Embryonic facial prominence (tissue), 1 donor: Measurements from ENCODE around the gene FGF14.
"Not testable (repeated sequence)": the region's sequence is repeated elsewhere in the genome, so short reads cannot be mapped to it uniquely, and the experiment has no call there.

Experiments
- DNase-seq: peaks from one replicate; pipeline ENCODE4 v3.0.0-alpha.2; 2016; ENCODE audit errors: extremely low spot score

FGF14 gene

DNA sequence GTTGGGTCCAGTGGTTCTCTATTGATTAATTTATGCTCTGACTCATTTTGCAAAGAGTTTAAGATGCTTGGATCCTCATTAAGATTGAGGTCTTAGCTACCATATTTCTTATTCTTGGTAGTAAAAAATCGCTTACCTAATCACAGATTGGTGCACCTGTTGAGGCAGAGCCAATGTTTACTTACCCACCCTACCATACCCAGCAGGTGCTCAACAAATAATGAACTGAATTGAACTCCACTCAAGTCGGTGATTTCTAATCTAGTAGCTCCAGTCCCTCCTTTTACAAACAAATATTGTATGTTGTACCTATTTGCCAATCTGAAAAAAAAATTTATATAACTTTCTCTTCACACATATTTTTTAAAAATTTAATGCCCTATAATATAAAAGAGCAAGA is 361.0 kb downstream of the FGF14 start:
- DNase-seq, result no peak

- DNase-seq, result no peak
These were observed 362.6 kb downstream of the FGF14 start for GRCh38 chr13:102039264-102039663.

DNA sequence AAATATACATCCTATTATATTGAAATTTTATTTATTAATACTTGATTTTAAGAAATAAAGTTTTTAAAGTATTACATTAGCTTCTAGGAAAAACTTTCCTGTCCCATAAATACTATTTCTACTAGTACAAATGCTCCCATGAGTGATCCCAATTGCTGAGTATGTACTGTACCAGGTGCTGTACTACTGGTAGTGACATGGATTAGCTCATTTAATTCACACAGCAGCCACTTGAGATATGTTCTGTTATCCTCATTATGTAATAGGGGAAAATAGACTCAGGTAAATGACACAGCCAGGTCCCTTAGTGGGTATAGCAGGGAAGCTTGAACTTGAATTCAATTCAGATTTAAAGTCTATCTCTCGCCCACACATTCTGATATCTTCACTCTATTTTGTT is 363.1 kb downstream of the FGF14 start:
- DNase-seq, result no peak

DNA sequence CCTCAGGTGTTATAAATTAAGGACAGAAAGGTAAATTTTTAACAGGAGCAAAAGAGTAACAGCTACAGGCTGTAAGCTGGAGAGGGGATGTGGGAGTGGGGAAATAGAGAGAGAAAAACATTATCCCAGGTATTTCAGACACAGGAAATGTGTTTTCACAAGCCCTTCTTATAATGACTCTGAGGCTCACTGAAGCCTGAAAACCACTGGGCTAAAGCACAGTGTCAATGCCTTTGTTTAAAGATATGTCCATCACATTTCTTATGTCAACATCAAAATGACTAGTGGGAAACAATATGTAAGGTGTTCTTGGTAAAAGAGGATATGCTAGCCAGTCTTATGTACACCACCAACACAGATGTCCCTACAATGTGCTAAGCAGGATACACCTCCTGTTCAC is 365.9 kb downstream of the FGF14 start:
- no peak for DNase-seq

DNA sequence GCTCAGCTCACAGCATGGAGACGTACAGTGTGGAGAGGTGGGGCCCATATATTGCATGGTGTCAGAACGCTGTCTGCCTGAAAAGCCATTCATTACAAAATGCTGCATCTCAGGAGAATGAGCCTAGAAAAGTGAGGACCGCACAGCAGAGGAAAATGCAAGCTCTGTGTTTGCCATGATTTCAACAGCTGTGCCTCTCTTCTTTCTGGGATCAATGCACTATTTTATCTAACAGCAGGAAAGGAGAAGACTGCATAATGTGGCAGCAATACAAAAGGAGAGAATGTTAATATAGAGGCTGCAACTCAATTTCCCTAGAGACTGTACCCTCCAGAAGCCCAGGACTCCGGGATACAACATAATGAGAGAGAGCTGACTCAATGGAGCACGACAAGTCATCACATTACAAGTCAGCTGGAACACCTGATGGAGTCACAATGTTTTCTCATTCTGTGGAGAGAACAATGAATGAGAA is 368.0 kb downstream of the FGF14 start:
- DNase-seq, result no peak

DNA sequence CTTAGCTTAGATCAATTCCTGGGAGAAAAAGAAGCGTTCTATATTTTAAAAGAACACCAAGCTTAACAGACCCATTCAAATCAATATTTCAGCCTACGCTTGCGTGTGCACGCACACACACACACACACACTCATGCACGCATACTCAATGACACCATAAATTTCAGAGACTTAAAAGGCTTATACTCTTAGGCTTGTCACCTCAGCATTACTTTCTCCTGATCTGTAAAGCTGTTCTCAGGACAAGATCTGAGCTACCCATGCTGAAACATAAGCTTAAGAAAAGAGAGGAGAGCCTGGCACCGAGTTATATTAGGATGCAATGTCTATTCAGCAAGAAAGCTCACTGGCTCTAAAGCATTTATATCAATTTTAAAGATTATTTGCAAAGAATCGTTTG is 368.5 kb downstream of the FGF14 start:
- DNase-seq, result no peak

DNA sequence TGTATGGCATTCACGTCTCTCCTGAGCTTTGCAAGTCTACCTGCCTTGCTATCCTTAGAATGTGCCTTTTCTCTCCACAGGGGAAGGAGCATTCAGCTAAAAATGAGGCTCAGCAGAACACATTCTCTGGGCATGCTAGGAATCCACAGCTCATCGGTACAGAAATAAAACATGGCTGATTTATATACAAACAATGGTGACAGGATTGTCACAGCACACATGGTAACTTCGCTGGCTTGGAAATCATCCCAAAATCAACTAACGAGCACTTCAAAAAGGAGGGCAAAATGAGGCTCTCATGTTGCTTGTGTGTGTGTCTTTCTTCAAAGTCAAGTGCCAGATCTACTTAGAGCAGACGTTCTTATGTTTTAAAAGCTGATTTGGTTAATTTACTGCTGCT is 373.0 kb downstream of the FGF14 start:
- no peak for DNase-seq

GRCh38 chr13:102028206-102028605 is 373.6 kb downstream of the FGF14 start:
- DNase-seq, result no peak

GRCh38 chr13:102021777-102022176 is 380.1 kb downstream of the FGF14 start:
- no peak for DNase-seq

GRCh38 chr13:102020611-102021216 is 381.1 kb downstream of the FGF14 start:
- DNase-seq, result no peak

DNA sequence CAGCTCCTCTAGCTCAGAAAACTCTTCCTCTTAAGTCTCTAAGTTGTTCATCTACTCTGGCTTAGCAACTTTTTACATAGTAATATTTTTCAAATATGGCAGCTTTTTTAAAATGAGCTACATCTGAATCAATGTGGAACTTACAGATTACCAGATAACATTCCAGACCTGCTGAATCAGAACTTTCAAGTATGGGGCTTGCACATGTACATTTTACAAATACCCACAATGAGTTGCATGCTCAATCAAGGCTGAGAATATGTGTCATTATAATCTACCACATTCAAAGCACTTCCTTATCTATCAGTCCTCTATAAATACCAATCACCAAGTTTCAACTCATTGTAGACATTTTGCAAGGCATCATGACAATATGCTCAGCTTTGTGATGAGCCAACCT is 383.1 kb downstream of the FGF14 start:
- DNase-seq, result no peak

DNA sequence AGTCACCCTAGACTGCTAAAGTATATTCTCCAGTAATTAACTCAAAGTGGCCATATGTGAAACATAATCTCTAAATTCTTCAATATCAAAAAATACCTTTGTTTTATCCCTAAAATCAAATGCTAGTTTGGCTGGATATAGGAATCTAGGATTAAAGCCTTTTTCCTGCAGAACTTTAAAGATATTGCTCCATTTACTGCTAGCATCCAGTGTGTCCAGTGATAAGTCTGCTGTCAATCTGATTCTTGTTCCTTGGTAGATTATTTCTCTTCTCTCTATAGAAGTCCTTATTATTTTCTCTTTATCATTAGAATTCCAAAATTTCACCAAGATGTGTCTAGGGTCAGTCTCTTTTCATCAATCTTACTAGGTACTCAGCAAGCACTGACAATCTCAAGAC is 384.6 kb downstream of the FGF14 start:
- DNase-seq, result no peak

- no peak for DNase-seq
These were observed 389.3 kb downstream of the FGF14 start for GRCh38 chr13:102012299-102013293.

GRCh38 chr13:102011455-102011854 is 390.4 kb downstream of the FGF14 start:
- DNase-seq, result not testable (repeated sequence)

DNA sequence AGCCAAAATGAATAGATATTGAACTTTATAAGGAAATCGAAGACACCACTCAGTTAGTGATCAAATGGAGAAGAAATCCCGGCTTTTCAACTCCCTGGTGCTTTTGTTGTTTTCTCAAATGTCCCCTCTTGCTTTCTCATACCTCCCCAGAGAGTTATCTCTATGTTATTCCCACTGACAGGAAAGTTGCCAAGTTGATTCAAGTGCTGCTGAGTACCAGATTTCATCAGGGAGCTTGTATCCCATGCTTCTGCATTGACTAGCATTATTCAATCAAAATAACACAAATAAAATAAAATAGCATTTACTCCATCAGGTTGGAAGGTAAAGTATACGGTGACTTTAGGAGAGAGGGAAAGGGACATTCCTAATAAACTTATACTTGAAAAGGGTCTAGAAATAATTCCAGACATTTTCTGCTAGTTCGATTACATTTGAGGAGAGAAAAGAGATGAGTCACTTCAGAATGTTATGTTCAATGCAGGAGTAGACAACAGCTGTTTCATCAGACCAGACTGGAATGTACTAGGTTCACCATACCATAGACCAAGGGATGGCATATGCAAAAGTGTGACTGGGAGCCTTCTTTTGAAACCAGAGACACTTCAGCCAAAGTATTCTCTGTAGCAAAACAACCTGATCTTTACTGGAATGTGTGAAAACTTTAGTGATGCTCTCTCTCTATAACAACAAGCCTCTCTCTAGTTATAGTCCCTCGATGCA is 397.8 kb downstream of the FGF14 start:
- DNase-seq, result no peak

DNA sequence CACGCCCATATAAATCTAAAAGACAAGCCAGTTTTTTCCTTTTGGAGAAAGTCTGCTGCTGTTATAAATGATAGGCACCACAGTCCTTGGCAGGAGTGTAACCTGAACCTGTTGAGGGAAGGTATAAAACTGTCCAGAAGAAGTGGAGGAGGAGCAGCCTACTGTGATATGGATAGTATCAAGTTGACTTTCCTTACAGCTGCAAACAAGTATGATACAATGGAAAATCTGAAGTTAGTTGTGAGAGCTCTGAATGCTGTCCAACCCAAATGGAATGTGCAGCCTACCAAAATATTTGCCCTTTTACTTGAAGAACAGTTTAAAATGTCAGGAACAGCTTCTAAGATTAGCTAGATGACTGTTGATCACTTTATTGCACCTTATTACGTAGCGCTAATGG is 399.6 kb downstream of the FGF14 start:
- DNase-seq, result no peak

- no peak for DNase-seq
These were observed 401.1 kb downstream of the FGF14 start for GRCh38 chr13:102000764-102001163.

DNA sequence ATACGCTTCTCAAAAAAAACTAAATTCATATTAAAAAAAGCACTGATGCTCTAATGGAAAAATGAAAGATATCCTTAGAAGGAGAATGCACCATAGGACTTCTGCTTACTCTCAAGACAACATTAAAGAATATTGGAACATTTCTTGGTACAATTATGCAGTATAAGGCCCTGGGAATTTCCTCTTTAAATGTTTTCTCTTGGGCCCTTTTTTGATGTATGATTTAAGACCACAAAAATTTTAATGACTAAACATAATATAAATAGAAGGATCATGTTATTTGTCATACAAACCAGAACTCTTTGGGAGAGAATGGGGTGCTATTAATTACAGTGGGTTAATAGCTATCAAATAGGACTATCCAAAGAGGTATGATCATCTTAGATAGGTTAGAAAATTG is 403.7 kb downstream of the FGF14 start:
- DNase-seq, result no peak

- no peak for DNase-seq
These were observed 404.9 kb downstream of the FGF14 start for GRCh38 chr13:101996954-101997353.

- DNase-seq, result no peak
These were observed 412.0 kb downstream of the FGF14 start for GRCh38 chr13:101989798-101990350.

DNA sequence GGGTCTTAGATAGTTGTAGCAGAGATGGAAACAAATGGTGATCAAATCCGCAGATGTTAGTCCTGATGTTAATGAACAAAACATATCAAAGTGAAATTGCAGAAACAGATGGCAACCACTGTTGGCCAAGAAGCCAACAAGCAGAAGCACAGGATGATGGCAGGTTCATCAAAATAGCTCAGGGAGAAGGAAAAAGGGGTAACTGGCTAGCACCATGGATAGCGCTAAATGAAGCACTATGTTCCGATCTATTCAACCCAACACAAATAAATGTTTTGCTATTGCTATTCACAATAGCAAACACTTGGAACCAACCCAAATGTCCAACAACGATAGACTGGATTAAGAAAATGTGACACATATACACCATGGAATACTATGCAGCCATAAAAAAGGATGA is 413.7 kb downstream of the FGF14 start:
- no peak for DNase-seq

GRCh38 chr13:101986316-101986715 is 415.5 kb downstream of the FGF14 start:
- DNase-seq, result no peak
